Measurements from ENCODE around the gene RETSAT. TPM values are rescaled to one million over a fixed set of nuclear protein-coding genes. Genes with fewer than 3 reads are reported as not detected.

The RETSAT gene
- total and polyA plus RNA-seq, 2 of the 13 experiments (the other 11 are each of a cell fraction or from before 2014, with no cell fraction given) = 46.7 to 61.0 TPM

DNA sequence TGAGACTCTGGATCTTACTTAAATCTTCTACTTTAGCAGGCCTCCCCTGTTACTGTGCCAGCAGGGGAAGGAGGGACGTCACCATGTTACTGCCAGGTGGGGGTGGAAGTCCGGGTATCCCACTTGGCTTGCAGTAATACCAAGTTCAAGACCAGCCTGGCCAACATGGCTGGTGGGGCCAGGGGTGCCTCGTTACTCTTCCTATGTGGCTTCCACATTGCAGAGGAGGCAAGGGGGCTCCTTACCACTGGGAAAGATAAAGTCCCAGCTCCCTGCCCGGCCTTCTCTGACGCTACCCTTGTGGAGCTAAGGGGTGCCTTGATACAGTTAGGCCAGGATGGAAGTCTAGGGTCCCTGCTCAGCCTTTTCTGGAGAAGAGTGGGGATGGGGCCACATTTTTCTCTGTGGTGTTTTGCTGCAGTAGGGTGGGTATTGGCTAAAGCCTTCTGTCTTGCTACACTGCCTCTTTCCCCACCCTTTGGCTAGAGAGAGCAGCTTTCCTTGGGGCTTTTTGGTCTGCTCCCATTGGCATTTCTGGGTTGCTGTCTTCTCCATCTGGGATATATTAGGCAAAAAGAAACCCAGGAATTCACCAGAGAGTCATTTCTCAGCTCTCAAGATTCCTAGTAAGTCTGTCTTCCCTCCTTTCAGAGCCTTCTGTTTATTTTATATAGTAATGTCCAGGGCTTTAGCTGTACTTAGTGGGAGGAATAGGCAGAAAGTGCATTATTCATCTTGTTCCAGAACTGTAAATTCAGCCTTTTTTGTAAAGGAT is 22.1 kb upstream of the RETSAT start (continued):
- TF ChIP-seq, protein P1, sequence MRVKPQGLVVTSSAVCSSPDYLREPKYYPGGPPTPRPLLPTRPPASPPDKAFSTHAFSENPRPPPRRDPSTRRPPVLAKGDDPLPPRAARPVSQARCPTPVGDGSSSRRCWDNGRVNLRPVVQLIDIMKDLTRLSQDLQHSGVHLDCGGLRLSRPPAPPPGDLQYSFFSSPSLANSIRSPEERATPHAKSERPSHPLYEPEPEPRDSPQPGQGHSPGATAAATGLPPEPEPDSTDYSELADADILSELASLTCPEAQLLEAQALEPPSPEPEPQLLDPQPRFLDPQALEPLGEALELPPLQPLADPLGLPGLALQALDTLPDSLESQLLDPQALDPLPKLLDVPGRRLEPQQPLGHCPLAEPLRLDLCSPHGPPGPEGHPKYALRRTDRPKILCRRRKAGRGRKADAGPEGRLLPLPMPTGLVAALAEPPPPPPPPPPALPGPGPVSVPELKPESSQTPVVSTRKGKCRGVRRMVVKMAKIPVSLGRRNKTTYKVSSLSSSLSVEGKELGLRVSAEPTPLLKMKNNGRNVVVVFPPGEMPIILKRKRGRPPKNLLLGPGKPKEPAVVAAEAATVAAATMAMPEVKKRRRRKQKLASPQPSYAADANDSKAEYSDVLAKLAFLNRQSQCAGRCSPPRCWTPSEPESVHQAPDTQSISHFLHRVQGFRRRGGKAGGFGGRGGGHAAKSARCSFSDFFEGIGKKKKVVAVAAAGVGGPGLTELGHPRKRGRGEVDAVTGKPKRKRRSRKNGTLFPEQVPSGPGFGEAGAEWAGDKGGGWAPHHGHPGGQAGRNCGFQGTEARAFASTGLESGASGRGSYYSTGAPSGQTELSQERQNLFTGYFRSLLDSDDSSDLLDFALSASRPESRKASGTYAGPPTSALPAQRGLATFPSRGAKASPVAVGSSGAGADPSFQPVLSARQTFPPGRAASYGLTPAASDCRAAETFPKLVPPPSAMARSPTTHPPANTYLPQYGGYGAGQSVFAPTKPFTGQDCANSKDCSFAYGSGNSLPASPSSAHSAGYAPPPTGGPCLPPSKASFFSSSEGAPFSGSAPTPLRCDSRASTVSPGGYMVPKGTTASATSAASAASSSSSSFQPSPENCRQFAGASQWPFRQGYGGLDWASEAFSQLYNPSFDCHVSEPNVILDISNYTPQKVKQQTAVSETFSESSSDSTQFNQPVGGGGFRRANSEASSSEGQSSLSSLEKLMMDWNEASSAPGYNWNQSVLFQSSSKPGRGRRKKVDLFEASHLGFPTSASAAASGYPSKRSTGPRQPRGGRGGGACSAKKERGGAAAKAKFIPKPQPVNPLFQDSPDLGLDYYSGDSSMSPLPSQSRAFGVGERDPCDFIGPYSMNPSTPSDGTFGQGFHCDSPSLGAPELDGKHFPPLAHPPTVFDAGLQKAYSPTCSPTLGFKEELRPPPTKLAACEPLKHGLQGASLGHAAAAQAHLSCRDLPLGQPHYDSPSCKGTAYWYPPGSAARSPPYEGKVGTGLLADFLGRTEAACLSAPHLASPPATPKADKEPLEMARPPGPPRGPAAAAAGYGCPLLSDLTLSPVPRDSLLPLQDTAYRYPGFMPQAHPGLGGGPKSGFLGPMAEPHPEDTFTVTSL (CRISPR knock-in tag; IDR thresholded peaks at IDR 0.05; ENCODE audit: borderline replicate concordance) = no peak
- TF ChIP-seq JUNB (CRISPR knock-in tag; IDR thresholded peaks at IDR 0.05; ENCODE audit: borderline replicate concordance) = no peak
- TF ChIP-seq ZNF703 (CRISPR knock-in tag; IDR thresholded peaks at IDR 0.05; ENCODE audit: borderline replicate concordance) = no peak

DNA sequence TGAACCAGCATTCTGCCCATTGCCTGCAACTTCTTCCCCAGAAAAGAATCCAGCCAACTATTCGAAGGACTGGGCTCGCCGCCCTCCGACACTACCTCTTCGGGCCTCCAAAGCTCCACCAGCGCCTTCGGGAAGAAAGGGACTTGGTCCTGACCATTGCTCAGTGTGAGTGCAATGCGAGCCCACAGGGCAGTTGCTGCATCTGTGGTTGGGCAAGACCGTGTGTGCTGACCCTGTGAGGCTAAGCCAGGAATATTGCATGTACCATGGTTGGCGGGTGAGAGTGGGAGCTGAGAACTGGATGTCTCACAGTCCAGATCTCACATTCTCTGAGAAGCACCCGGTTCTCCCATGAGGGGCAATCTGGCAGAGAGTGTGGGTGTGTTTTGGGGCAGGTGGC is 16.7 kb upstream of the RETSAT start:
- 93% methylated on average over 11 of the region's 11 CpGs for WGBS (ENCODE audit: low lambda C conversion rate)
- ChIA-PET CTCF (ENCODE audit: low intra/inter-chr PET ratio, low total read pairs) (no interaction called here), POLR2A (interaction anchor here (1.5 to 2.9 kb wide), 4 partner anchors 17 to 214 kb away, joined by 3 to 25 read pairs (median 8); partner anchors contain the start of genes ELMOD3, MAT2A, RETSAT and SH2D6)
- H3K79me2 ChIP-seq (ENCODE audit: insufficient read depth, low read length) = no peaks in the 10 kb centered on the region
- no peak overlapping the region for H2AFZ ChIP-seq (ENCODE audit: low read length)
- no peaks in the 10 kb centered on the region for H3K9me3 ChIP-seq (ENCODE audit: low read length)
- H4K20me1 ChIP-seq (ENCODE audit: insufficient read depth, low read length) = no peaks in the 10 kb centered on the region
- no peak overlapping the region for H3K4me3 ChIP-seq (replicated peaks in 1 of 3; ENCODE audit: insufficient read depth in 1 of 3, low read depth in 2 of 3, low read length in 3 of 3)
- H3K4me1 ChIP-seq (ENCODE audit: insufficient read depth, low read length) = peaks cover 32% of the 10 kb centered on the region
- intact Hi-C loops (cut with micrococcal nuclease; ENCODE audit: unreplicated experiment) (no loop called here), in situ Hi-C loops (cut with HindIII; ENCODE audit: extremely low pct_ligation_motif_present, low pct_unique_long_range_greater_than_20kb) (no loop called here)
- H3K27me3 ChIP-seq (ENCODE audit: control insufficient read depth in 1 of 2, insufficient read depth in 2 of 2, low read length in 2 of 2) = no peaks in the 10 kb centered on the region
- H3K4me2 ChIP-seq (ENCODE audit: low read depth, low read length) = no peak overlapping the region
- BruUV-seq (replicated peaks) = no TSS peak
- no peak for FAIRE-seq
- no peak overlapping the region for H3K9ac ChIP-seq (ENCODE audit: insufficient read depth, low read depth, low read length)
- peak; percentile 35 for ATAC-seq
- no peak for DNase-seq (ENCODE audit: low spot score)
- H3K36me3 ChIP-seq (replicated peaks in 1 of 2; ENCODE audit: control insufficient read depth in 1 of 2, insufficient read depth in 2 of 2, low read length in 2 of 2) = no peaks in the 10 kb centered on the region
- H3K27ac ChIP-seq (ENCODE audit: extremely low read length, insufficient read depth, low read length) = no peak overlapping the region
- TF ChIP-seq MEIS2 (CRISPR knock-in tag; IDR thresholded peaks at IDR 0.05) = no peak
- TF ChIP-seq ZNF547 (CRISPR knock-in tag; IDR thresholded peaks at IDR 0.05) = no peak
- TF ChIP-seq MYNN (CRISPR knock-in tag; IDR thresholded peaks at IDR 0.05; ENCODE audit: low read depth) = no peak
- peak; percentile 47; the same call in 1 of the 2 replicates for TF ChIP-seq CEBPB (IDR thresholded peaks at IDR 0.05; ENCODE audit: borderline replicate concordance, low read depth, low read length)
- no peak for TF ChIP-seq PAWR (CRISPR knock-in tag; IDR thresholded peaks at IDR 0.05; ENCODE audit: borderline replicate concordance)
- TF ChIP-seq, protein P2, sequence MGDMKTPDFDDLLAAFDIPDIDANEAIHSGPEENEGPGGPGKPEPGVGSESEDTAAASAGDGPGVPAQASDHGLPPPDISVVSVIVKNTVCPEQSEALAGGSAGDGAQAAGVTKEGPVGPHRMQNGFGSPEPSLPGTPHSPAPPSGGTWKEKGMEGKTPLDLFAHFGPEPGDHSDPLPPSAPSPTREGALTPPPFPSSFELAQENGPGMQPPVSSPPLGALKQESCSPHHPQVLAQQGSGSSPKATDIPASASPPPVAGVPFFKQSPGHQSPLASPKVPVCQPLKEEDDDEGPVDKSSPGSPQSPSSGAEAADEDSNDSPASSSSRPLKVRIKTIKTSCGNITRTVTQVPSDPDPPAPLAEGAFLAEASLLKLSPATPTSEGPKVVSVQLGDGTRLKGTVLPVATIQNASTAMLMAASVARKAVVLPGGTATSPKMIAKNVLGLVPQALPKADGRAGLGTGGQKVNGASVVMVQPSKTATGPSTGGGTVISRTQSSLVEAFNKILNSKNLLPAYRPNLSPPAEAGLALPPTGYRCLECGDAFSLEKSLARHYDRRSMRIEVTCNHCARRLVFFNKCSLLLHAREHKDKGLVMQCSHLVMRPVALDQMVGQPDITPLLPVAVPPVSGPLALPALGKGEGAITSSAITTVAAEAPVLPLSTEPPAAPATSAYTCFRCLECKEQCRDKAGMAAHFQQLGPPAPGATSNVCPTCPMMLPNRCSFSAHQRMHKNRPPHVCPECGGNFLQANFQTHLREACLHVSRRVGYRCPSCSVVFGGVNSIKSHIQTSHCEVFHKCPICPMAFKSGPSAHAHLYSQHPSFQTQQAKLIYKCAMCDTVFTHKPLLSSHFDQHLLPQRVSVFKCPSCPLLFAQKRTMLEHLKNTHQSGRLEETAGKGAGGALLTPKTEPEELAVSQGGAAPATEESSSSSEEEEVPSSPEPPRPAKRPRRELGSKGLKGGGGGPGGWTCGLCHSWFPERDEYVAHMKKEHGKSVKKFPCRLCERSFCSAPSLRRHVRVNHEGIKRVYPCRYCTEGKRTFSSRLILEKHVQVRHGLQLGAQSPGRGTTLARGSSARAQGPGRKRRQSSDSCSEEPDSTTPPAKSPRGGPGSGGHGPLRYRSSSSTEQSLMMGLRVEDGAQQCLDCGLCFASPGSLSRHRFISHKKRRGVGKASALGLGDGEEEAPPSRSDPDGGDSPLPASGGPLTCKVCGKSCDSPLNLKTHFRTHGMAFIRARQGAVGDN (CRISPR knock-in tag; IDR thresholded peaks at IDR 0.05) = peak; percentile 39; the same call in 1 of the 2 replicates
- TF ChIP-seq ESRRA (CRISPR knock-in tag; IDR thresholded peaks at IDR 0.05; ENCODE audit: low read depth) = no peak
- TF ChIP-seq ZBTB20 (CRISPR knock-in tag; IDR thresholded peaks at IDR 0.05; ENCODE audit: borderline replicate concordance, low read depth) = no peak

Data from HepG2 (cell line).